HG03469 (cell line): ENCODE results near the gene SLC25A30.

Experiments
- ATAC-seq: cut with Tn5 transposase; IDR thresholded peaks from one replicate; pipeline ENCODE4 v1.9.1; 2021; ENCODE audit warnings: mild to moderate bottlenecking, moderate library complexity, moderate number of reproducible peaks; ENCODE audit not compliant: unreplicated experiment

The SLC25A30 gene

DNA sequence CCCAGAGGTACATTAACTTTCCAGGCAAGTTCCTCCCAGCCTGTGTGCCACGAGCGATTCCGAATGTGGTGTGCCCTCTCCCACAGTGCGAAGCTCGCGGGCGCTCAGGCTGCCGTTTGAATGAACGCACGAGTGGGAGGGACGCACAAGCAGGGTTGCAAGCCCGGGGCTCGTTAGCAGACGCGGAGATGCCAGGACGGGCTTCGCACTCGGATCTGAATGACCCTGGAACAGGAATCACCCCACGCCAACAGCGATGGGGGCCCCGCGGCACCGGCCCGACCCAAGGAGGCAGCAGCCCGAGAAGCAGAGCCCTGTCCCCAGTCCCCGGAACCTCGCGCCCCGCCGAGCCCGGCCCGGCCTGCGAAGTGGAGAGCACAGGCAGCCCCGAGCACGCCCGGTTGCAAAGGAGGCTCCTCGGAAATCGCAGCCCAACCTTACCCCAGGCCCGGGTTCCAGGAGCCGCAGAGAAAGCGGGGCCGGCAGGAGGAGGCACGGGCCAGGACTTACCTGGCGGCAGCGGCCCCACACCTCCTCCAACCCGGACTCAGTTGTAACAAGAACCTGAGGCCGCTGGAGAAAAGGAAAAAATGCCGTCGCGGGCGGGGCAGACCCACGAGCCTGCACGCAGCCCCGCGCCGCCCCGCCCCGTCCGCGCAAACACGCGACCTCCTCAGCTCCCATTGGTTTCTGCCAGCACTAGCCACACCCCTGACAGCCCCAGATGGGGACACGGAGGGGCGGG is at the start of gene SLC25A30:
SLC25A30 (minus strand) TSS at position 584 of the 745 bp plus-strand sequence. CDS start 6,948 bp downstream, outside the sequence.
- peak; percentile 74 for ATAC-seq

DNA sequence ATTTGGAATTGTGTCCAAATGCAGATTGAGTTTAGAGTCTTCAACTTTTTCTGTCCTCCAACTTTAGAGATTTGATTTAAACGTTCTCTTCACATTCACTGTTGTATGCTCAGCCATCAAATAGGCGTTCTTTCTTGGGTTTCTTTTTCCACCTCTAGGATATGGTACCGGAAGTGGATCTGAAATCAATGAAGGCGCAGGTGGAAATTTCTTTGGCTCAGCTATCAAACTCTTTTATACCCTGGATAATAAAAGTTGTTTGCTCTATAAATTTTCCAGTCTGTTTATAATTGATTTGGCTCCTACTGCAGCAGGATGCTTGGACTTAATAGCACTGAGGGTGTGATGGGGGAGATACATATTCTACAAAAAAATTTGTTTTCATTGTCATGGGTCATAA is 48.2 kb upstream of the SLC25A30 start:
- ATAC-seq, result no peak

DNA sequence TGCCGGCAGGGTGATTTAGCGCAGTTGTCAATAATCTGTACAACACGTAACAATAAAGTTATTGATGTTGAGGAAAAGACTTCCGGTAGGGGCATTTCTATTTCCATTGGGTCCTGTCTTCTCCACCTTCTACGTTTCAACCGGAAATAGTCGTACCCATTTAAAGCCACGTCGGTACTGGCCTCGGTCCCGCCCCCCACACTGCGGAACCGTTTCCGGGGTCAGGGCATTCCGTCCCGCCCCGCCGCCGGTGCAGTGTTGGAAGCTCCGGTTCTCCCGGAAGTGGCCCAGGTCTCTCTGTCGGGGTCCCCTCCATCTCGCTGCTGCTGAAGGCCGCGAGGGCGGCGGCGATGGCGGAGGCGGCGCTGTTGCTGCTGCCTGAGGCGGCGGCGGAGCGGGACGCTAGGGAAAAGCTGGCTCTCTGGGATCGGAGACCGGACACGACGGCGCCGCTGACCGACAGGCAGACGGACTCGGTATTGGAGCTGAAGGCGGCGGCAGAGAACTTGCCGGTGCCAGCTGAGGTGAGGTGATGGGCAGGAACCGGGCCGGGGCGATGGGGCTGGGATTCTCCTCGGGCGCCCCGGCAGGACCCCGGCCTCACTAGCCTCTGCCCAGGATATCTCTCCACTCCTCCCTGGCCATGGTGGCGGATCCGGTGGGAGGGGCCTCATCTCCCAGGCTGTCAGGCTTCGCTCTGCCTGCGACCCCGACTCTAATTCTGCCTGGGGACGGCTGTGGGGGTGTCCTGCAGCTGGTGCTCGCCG is 46.7 kb upstream of the SLC25A30 start, which contains the start of gene COG3:
COG3 (plus strand) TSS at position 253 of the 767 bp plus-strand sequence; CDS start at position 351, 98 bp downstream.
- peak; percentile 76 for ATAC-seq

DNA sequence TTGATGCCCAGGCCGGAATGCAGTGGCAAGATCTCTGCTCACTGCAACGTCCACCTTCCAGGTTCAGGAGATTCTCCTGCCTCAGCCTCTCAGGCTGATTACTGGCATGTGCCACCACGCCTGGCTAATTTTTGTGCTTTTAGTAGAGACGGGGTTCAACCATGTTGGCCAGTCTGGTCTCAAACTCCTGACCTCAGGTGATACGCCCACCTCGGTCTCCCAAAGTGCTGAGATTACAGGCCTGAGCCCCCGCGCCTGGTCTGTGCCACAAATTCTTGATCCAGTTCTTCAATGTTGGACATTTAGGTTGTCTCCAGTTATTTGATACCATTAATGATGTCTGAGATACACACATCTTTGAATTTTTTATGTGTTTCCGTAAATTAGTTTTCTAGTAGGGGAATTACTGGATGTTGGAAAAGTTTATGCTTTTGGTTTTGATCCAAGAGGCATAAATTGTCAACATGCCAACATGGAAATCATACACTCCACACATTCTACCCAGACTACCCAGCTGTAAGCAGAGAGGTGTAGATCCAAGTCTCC is 46.0 kb upstream of the SLC25A30 start:
- no peak for ATAC-seq

- ATAC-seq, result no peak
Measured at GRCh38 chr13:45456196-45456972, 38.2 kb upstream of the SLC25A30 start.

GRCh38 chr13:45454204-45454603 is 36.0 kb upstream of the SLC25A30 start:
- no peak for ATAC-seq

GRCh38 chr13:45451282-45451681 is 33.1 kb upstream of the SLC25A30 start:
- ATAC-seq, result no peak

GRCh38 chr13:45448965-45449559 is 30.9 kb upstream of the SLC25A30 start:
- ATAC-seq, result no peak

DNA sequence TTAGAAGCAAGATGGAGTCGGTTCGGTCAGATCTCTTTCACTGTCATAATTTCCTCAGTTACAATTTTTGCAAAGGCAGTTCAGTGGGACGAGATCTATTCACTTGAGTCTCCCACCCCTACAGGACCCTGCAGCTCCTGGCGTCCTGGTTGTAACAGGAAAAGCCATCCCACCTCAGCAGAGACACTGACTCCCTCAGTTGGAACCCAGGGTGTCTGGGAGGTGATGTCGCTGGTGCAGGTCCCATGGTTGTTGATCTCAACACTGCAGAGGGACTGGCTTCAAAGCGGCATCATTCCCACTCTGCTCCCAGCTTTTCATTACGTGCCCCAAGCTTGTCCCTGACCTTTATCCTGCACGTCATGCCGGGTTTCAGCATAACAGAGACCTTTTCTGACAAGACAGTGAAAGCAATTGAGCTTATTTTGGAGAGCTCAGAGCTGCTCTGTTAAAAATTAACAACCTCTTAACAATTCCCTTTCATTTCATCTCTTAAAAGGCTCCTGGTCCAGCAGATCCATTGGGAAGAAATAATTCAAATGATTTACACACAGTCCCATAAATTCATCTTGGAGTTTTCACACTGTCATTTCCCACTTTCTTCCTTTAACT is 29.0 kb upstream of the SLC25A30 start:
- no peak for ATAC-seq

DNA sequence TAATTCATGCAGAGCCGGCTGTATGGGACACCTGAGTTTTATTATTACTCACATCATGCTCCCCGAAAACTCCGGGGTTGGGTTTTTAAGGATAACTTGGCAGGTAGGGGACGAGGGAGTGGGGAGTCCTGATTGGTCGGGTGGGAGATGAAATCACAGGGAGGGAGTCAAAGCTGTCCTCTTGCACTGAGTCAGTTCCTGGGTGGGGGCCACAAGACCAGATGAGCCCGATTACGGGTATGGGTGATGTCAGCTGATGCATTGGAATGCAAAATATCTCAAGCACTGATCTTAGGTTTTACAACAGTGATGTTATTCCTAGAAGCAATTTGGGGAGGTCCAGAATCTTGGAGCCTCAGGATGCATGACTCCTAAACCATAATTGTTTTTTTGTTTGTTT is 28.0 kb upstream of the SLC25A30 start:
- ATAC-seq, result no peak

DNA sequence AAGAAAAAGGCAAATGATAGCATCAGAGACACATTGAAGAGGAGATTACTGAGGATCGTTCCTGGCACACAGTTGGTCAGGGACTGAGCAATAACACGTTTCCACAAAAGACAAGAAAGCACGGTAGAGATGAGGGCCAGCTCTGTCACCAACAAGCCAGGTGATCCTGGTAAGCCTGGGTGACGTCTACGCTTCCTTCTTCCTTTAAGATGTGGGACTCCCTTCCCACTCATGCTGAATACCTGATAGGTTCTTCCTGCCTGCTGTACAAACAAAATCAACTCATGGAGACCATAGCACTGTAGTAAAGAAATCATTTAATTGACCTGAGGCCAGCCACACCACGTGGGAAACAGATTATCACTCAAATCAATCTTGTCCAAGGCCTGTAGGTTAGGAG is 26.9 kb upstream of the SLC25A30 start:
- no peak for ATAC-seq

DNA sequence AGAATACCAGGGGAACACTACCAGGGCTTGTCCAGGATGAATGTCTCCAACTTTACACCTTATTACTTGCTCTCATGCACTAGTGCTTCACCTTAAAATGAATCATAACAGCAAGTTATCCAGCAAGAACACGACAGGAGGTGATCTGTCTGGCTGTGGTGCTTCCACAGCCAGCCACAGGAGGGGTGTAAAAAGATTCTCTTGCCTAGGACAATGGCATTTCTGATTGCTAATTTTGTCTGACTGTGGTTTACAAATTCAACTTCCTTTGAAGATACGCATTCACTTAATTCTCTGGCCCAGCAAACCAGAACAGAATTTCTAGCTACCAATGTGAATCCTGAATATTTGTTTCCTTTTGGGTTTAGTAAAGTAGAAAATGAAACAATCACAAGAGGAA is 23.5 kb upstream of the SLC25A30 start:
- ATAC-seq, result peak; percentile 66

GRCh38 chr13:45439781-45440462 is 21.7 kb upstream of the SLC25A30 start:
- no peak for ATAC-seq

DNA sequence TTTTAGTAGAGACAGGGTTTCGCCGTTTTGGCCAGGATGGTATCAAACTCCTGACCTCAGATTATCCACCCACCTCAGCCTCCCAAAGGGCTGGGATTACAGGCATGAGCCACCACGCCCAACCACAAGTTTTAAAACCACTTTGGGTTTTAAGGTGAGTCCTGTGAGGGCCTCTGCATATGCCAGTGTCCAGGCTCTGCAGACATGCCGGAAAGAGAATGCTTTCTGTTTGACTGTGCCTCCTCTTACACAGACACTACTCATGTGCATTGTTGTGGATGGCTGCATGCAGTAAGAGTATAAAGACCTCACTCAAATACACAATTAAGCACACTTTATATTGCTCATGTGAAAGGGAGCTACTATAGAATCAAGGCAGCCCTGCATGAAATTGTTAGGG is 20.8 kb upstream of the SLC25A30 start:
- ATAC-seq, result no peak

DNA sequence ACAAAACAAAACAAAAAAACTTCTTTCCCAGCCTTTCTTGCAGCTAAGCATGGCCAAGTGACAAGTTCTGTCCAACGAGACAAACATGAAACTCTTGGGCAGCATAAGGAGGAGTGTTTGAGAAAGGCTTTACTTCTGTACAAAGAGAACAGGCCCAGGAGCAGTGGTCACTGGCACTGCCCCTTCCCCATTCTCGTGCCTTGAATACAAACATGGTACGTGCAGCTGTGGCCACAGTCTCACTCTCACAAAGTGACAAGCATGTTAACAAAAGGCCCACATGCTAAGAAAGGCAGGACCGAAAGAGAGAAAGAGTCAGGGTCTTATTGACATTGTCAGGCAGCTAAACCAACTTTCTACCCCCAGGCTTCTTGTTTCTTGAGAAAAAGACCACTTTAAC is 19.8 kb upstream of the SLC25A30 start:
- no peak for ATAC-seq

- no peak for ATAC-seq
Measured at GRCh38 chr13:45436953-45437352, 18.8 kb upstream of the SLC25A30 start.

GRCh38 chr13:45436332-45436731 is 18.2 kb upstream of the SLC25A30 start:
- no peak for ATAC-seq

GRCh38 chr13:45434556-45435371 is 16.6 kb upstream of the SLC25A30 start:
- no peak for ATAC-seq

GRCh38 chr13:45433381-45433790 is 15.2 kb upstream of the SLC25A30 start:
- ATAC-seq, result no peak
